HG02852 (cell line): ENCODE measurements around the gene BAZ2A.
"Not testable (repeated sequence)": the region's sequence is repeated elsewhere in the genome, so short reads cannot be mapped to it uniquely, and the experiment has no call there.

Experiments
- ATAC-seq: cut with Tn5 transposase; IDR thresholded peaks from one replicate; pipeline ENCODE4 v1.9.1; 2021; ENCODE audit warnings: mild to moderate bottlenecking, moderate library complexity; ENCODE audit not compliant: unreplicated experiment

BAZ2A gene

DNA sequence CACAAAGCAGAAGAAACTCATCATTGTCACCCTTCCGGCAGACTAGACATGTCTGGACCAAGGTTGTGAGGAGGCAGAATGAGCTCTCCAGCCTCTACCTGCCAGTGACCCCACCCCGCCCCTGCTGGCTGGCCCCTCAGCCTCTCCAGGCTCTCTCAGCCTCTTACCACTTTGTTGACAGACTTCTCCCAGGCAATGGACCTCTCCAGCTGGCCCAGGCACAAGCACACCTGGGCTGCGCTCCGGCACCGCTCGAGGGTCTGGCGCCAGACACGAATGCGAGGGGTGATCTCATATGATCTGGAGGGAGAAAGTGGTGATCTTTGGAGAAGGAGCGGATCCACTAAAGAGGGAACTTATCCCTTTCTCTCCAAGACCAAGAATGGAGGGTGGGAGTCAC is 30.3 kb downstream of the BAZ2A start:
- no peak for ATAC-seq

- no peak for ATAC-seq
Observed at GRCh38 chr12:56599041-56599440, 31.1 kb downstream of the BAZ2A start.

- ATAC-seq, result no peak
Observed at GRCh38 chr12:56596815-56597214, 33.3 kb downstream of the BAZ2A start.

DNA sequence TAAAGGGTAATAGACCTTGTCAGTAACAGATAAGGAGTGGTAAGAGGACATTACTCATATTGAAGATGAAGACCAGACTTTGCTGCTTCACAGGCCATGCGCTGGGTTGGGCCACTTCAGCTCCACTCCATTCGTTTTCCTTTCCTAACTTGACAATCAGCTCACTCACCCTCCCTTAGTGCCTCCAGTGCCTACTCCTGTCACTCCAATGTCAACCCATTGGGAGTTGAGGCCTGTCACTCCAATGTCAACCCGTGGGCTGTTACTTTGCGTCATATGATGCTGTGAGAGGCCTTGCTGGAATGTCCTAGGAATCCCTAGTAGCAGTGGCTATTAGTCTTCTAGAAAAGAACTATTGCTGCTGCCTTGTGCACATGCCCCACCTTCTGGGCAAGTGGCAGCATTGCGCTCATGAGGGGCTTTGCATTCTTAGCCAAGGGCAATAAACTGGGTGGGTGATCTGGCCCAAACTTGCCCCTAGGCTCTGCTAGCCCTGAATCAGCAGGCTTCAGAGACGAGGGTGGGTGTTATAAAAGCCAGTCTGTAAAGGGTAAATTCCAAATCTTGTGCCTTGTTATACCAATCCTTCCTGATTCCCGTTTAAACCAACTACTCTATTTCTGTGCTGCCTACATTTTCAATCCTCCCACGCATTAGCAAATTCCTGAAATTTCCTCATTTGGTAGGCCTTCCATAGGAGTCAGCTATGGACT is 36.1 kb downstream of the BAZ2A start:
- ATAC-seq, result no peak

GRCh38 chr12:56591961-56592360 is 38.2 kb downstream of the BAZ2A start:
- ATAC-seq, result no peak

DNA sequence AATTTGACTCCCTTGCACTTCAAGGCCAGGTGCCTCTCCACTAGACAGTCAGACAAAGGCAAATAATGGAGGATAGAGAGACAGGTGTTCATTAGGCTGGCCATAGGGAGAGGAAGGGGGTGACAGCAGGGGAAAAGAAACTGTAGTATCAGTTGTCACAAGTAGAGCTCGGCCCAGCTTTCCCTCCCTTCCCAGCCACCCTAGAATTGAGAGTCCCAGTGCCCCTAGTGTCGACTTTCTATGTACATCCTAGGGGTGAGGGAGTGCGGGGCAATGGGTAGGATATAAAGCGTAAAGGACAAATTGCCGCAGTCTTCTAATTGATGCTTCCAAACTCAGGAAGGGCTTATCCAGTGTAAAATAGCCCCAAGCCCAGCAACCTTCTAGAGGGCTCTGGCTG is 39.0 kb downstream of the BAZ2A start:
- ATAC-seq, result no peak

DNA sequence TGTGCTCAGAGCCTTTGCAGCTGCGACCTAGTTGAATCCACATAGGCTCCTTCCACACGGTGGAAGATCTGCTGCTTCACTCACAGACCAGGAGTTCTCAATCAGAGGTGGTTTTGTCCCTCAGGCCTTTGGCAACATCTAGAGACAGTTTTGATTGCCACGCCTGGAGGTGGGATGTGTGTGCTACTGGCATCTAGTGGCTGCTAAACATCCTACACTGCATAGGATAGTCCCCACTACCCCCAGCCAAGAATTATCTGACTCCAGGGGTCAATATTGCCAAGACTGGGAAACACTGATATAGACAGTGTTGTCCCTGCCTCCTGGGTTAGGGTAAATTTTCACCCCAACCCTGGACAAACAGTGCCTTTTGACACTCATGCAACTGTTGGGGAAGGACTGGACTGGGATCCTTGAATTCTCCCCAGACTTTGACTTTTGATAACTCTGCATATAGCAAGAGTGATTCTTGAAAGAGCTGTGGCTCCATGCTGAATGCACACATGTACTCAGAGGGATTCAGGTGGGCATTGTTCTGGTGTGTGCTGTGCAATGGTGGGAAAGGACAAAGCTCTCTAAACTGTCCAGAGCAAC is 39.8 kb downstream of the BAZ2A start:
- ATAC-seq, result no peak

GRCh38 chr12:56589783-56590182 is 40.3 kb downstream of the BAZ2A start:
- no peak for ATAC-seq

- no peak for ATAC-seq
Observed at GRCh38 chr12:56585098-56585497, 45.0 kb downstream of the BAZ2A start.

GRCh38 chr12:56581418-56582145 is 48.5 kb downstream of the BAZ2A start:
- ATAC-seq, result no peak

DNA sequence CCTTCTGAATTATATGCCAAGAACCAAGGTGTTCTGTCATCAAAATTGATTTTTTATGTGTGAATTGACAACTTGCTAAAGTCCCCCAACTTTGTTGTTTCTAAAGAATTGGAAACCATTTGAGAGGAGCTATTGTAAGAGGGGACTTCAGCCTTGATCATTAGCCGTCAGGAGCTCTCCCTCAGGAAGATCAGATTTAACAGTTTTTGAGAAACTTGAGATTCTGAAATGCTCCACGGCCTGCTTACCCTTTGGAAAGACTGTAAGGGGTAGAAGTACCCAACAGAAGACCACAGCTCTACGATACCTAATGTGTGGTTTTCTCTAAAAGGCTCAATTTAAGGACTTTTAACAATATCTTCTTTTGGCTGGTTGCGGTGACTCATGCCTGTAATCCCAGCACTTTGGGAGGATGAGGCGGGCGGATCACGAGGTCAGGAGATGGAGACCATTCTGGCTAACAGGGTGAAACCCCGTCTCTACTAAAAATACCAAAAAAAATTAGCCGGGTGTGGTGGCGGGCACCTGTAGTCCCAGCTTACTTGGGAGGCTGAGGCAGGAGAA is 51.1 kb downstream of the BAZ2A start:
- ATAC-seq, result no peak

GRCh38 chr12:56577248-56577647 is 52.9 kb downstream of the BAZ2A start:
- ATAC-seq, result not testable (repeated sequence)

- ATAC-seq, result no peak
Observed at GRCh38 chr12:56574210-56574609, 55.9 kb downstream of the BAZ2A start.

- ATAC-seq, result no peak
Observed at GRCh38 chr12:56572288-56572687, 57.8 kb downstream of the BAZ2A start.

GRCh38 chr12:56571121-56571520 is 59.0 kb downstream of the BAZ2A start:
- ATAC-seq, result no peak

GRCh38 chr12:56568146-56568545 is 62.0 kb downstream of the BAZ2A start:
- no peak for ATAC-seq

DNA sequence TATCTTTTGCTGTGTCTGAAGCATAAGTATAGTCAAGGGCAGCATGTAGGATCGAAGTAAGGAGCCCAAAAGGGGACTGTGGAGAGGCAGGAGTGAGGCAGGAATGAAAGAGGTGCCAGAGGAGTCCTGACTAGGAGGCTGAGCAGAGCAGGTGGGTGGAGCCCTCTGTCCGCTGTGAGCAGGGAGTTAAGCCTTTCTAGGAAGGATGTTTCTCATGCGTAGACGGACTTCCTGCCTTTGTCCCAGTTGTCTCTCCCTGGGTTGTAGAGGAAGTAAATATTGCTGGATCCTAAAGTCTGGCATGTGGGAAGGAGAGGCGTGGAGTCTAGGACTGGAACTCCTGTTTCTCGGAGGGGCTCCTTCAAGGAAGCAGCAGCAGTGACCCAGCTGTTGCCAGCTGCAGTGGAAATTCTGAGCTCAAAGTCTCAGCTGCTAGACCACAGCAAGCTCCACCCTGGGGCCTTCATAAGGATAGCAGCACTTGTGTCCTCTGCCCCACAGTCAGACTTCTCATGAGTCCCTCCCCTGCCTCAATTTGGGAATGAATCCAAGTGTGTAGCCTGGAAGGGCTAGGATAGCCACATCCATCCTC is 64.5 kb downstream of the BAZ2A start:
- no peak for ATAC-seq

DNA sequence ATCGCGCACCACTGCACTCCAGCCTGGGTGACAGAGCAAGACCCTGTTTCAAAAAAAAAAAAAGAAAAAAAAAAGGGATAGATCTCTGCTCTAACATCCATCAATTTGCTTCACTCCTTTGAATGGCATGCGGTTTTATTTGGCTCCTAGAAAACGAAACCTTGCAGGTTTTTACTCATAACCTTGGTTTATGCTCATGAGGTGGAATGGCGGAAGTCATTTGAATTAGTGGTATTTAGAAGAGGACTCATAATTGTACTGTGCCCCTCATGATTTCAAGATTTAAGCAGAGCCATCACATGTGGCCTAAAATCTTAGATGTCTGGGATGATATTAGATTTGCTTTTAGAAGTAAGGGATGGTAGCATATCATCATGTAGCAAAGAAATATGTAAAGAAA is 79.1 kb downstream of the BAZ2A start:
- no peak for ATAC-seq

DNA sequence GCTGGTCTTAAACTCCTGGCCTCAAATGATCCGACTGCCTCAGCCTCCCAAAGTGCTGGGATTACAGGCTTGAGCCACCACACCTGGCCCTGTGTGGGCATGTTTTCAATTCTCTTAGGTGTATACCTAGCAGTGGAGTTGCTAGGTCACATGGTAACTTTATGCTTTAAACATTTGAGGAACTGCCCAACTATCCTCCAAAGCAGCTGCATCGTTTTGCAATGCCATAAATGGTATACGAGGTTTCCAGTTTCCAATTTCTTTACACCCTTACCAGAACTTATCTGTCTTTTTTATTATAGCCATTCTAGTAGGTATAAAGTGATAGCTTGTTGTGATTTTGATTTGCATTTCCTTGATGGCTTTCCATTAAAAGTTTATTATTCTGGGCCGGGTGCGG is 83.4 kb downstream of the BAZ2A start:
- ATAC-seq, result no peak
